Neuronal stem cell (in vitro differentiated cells): ENCODE results near the gene ATG12.

Experiments
- DNase-seq: peaks from one replicate; pipeline ENCODE4 v3.0.0-alpha.2; 2013; ENCODE audit warnings: low spot score
- H2AFZ ChIP-seq: one replicate; pipeline ENCODE4 v1.6.1; 2013; ENCODE audit warnings: mild to moderate bottlenecking, low read length, inconsistent platforms
- H2AK5ac ChIP-seq: 2 replicates; pipeline ENCODE4 v1.6.1; 2013; ENCODE audit warnings: low read depth, mild to moderate bottlenecking, inconsistent platforms, low read length, moderate library complexity, mixed read lengths
- H2BK120ac ChIP-seq: 2 replicates; pipeline ENCODE4 v1.6.1; 2013; ENCODE audit warnings: low read depth, mild to moderate bottlenecking, inconsistent platforms, low read length, moderate library complexity, mixed read lengths
- H2BK12ac ChIP-seq: one replicate; pipeline ENCODE4 v1.6.1; 2013; ENCODE audit warnings: low read length, inconsistent platforms
- H2BK15ac ChIP-seq: 2 replicates; pipeline ENCODE4 v1.6.1; 2013; ENCODE audit warnings: mild to moderate bottlenecking, low read length, inconsistent platforms, mixed read lengths
- H2BK5ac ChIP-seq: one replicate; pipeline ENCODE4 v1.6.1; 2013; ENCODE audit warnings: inconsistent platforms, mild to moderate bottlenecking, low read length, moderate library complexity
- H3K14ac ChIP-seq: one replicate; pipeline ENCODE4 v1.6.1; 2013; ENCODE audit warnings: low read length, inconsistent platforms
- H3K18ac ChIP-seq: 2 replicates; pipeline ENCODE4 v1.6.1; 2013; ENCODE audit warnings: low read length, inconsistent platforms
- H3K23ac ChIP-seq: 2 replicates; pipeline ENCODE4 v1.6.1; 2013; ENCODE audit warnings: low read depth, mild to moderate bottlenecking, mixed read lengths, low read length, inconsistent platforms; ENCODE audit not compliant: poor library complexity
- H3K27ac ChIP-seq: replicated peaks from 3 replicates; pipeline ENCODE4 v1.5.1; 2013; ENCODE audit warnings: low read length, inconsistent platforms
- H3K27me3 ChIP-seq, 3 experiments: 2 replicates each; pipeline ENCODE4 v1.6.1; 2013; ENCODE audit warnings: low read length in 3 of 3, mild to moderate bottlenecking in 2 of 3, inconsistent platforms in 1 of 3, low read depth in 1 of 3, mixed read lengths in 1 of 3, moderate library complexity in 1 of 3; ENCODE audit not compliant: control insufficient read depth in 3 of 3, insufficient read depth in 3 of 3
- H3K36me3 ChIP-seq, 2 donors: replicated peaks in 1 of 2; 2 replicates each; pipeline ENCODE4 v1.6.1; 2013; ENCODE audit warnings: low read length in 2 of 2; ENCODE audit not compliant: control insufficient read depth in 2 of 2, insufficient read depth in 2 of 2
- H3K4ac ChIP-seq: 2 replicates; pipeline ENCODE4 v1.6.1; 2013; ENCODE audit warnings: inconsistent platforms, mild to moderate bottlenecking, low read length, moderate library complexity
- H3K4me1 ChIP-seq, 2 donors: 1 replicate in 1 of 2; 2 replicates in 1 of 2; pipeline ENCODE4 v1.6.1; 2013; ENCODE audit warnings: low read length in 2 of 2, low read depth in 1 of 2; ENCODE audit not compliant: control insufficient read depth in 2 of 2, insufficient read depth in 1 of 2
- H3K4me2 ChIP-seq: one replicate; pipeline ENCODE4 v1.6.1; 2013; ENCODE audit warnings: mild to moderate bottlenecking, low read length, inconsistent platforms; ENCODE audit not compliant: insufficient read depth, poor library complexity, severe bottlenecking
- H3K4me3 ChIP-seq, 2 donors: 2 replicates each; pipeline ENCODE4 v1.5.1; 2013; ENCODE audit warnings: low read length in 2 of 2, mild to moderate bottlenecking in 2 of 2, inconsistent platforms in 1 of 2, moderate library complexity in 1 of 2
- H3K79me1 ChIP-seq: one replicate; pipeline ENCODE4 v1.6.1; 2013; ENCODE audit warnings: low read depth, mild to moderate bottlenecking, inconsistent platforms, low read length, moderate library complexity
- H3K9ac ChIP-seq: one replicate; pipeline ENCODE4 v1.6.1; 2013; ENCODE audit warnings: mild to moderate bottlenecking, low read depth, low read length, inconsistent platforms; ENCODE audit not compliant: poor library complexity
- H3K9me3 ChIP-seq, 2 donors: replicated peaks in 1 of 2; 2 replicates each; pipeline versions ENCODE3 to v1.6.1; 2013; ENCODE audit warnings: low read length in 2 of 2, mild to moderate bottlenecking in 2 of 2, inconsistent platforms in 1 of 2, low read depth in 1 of 2, mixed read lengths in 1 of 2, moderate library complexity in 1 of 2; ENCODE audit not compliant: control insufficient read depth in 2 of 2, insufficient read depth in 1 of 2
- H4K8ac ChIP-seq: one replicate; pipeline ENCODE4 v1.6.1; 2013; ENCODE audit warnings: low read depth, mild to moderate bottlenecking, inconsistent platforms, low read length, moderate library complexity
- H4K91ac ChIP-seq: one replicate; pipeline ENCODE4 v1.6.1; 2013; ENCODE audit warnings: low read length, low read depth, mild to moderate bottlenecking, inconsistent platforms; ENCODE audit not compliant: poor library complexity
- WGBS, 2 donors: extraction: QIAGEN DNeasy Blood & Tissue Kit; methylation state at CpG; one replicate each; pipeline ENCODE4 v1.1.7; 2013; ENCODE audit warnings: missing lambda C conversion rate in 2 of 2, mixed read lengths in 1 of 2; ENCODE audit not compliant: insufficient read length in 2 of 2, insufficient replicate concordance in 1 of 2; ENCODE audit errors: extremely low coverage in 2 of 2; 5-methylcytosine and 5-hydroxymethylcytosine counted together

Gene ATG12

DNA sequence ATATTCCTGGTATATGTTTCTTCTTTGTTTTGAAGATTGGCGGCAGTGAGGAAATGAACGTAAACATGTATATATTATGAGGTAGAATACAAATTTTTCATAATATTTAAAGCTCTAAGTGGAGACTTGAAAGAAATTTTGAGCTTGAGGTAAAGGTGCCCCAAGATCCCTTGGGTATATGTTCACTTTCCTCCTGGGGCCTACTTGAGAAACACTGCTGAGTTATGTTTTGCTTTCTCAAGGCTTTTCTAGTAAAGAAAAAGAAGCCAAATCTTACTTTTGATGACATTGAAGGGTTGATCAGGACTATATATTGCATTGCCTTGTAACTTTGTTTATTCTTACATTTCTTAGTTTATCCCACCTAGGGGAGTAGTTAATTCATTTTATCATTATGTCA, 31.1 kb upstream of the ATG12 start:
- no peak overlapping the region for H3K4me3 ChIP-seq
- no peak overlapping the region for H3K18ac ChIP-seq
- peaks cover 0 to 46% of the 10 kb centered on the region in 2 donors for H3K36me3 ChIP-seq
- no peaks in the 10 kb centered on the region for H3K27me3 ChIP-seq
- H3K9me3 ChIP-seq: peaks cover 0 to 3% of the 10 kb centered on the region in 2 donors
- H3K4me1 ChIP-seq: no peaks in the 10 kb centered on the region
- H4K91ac ChIP-seq: no peak overlapping the region
- no peak overlapping the region for H2BK5ac ChIP-seq
- no peak overlapping the region for H3K4ac ChIP-seq
- no peak for DNase-seq
- WGBS, 2 donors: no CpG with 5 or more reads among the region's 2 CpGs
- H3K4me2 ChIP-seq: no peak overlapping the region
- H4K8ac ChIP-seq: no peak overlapping the region
- H2AFZ ChIP-seq: no peak overlapping the region
- H2BK12ac ChIP-seq: no peak overlapping the region
- H2AK5ac ChIP-seq: no peak overlapping the region
- no peak overlapping the region for H3K9ac ChIP-seq
- no peak overlapping the region for H3K14ac ChIP-seq
- no peak overlapping the region for H2BK120ac ChIP-seq
- no peak overlapping the region for H2BK15ac ChIP-seq
- H3K79me1 ChIP-seq: no peaks in the 10 kb centered on the region
- H3K27ac ChIP-seq: no peak overlapping the region
- H3K23ac ChIP-seq: no peak overlapping the region

DNA sequence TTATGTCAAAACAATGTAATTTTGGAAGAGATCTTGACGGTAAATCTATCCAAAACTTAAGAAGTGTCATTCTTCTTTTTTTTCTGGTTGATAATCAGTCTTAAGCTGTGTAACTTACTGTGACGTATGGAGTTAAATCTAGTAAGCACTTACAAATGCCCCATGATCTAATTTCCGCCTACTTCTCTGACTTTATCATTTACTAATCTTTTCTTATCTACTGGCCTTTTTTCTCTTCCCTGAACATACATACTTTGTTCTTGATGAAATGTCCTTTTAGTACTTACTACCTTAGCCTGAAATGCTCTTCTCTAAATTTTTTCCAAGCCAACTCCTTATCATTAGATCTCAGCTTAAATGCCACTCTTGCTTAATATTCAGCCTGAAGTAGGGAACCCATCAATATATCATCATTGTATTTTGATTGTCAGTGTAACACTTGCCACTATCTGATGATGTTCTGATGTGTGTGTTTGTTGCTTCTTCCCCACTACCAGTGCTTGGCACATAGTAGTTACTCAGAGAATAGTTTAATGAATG, 28.0 kb upstream of the ATG12 start:
- H3K4me2 ChIP-seq: no peak overlapping the region
- H4K91ac ChIP-seq: no peak overlapping the region
- no peaks in the 10 kb centered on the region for H3K4me1 ChIP-seq
- H3K36me3 ChIP-seq: peaks cover 0 to 30% of the 10 kb centered on the region in 2 donors
- H3K4ac ChIP-seq: no peak overlapping the region
- H2BK12ac ChIP-seq: no peak overlapping the region
- WGBS, 2 donors: no CpG with 5 or more reads among the region's 3 CpGs
- H3K9me3 ChIP-seq: no peaks in the 10 kb centered on the region
- H3K79me1 ChIP-seq: no peaks in the 10 kb centered on the region
- H2BK15ac ChIP-seq: no peak overlapping the region
- no peak overlapping the region for H2AK5ac ChIP-seq
- no peak overlapping the region for H3K4me3 ChIP-seq
- H3K27me3 ChIP-seq: no peaks in the 10 kb centered on the region
- no peak overlapping the region for H2BK120ac ChIP-seq
- H3K9ac ChIP-seq: no peak overlapping the region
- H3K23ac ChIP-seq: no peak overlapping the region
- H2BK5ac ChIP-seq: no peak overlapping the region
- no peak overlapping the region for H3K18ac ChIP-seq
- no peak overlapping the region for H4K8ac ChIP-seq
- no peak for DNase-seq
- H3K27ac ChIP-seq: no peak overlapping the region
- H2AFZ ChIP-seq: no peak overlapping the region
- H3K14ac ChIP-seq: no peak overlapping the region

DNA sequence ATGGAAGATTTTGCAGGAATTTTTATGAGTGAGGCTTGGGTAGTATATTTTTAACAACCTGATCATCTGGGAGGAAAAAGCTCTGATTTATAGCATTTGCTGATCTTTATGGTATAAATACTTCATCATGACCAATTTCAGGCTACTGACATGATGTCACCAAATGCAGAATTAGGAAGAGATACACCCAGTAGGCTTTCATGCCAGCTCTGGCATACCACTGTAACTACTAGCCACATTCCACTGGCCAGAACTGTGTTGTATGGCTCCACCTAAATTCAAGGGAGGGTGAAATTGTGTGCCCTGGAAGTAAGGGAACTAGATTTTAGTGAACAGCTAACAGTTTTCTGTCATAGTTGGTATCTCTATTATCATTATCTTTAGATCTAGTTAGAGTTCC, 18.0 kb upstream of the ATG12 start:
- Histone ChIP-seq H3K23ac (no peak overlapping the region), H3K18ac (no peak overlapping the region), H2BK120ac (no peak overlapping the region), H2AFZ (no peak overlapping the region), H3K27me3 (no peaks in the 10 kb centered on the region), H3K4me1 (peaks cover 0 to 4% of the 10 kb centered on the region in 2 donors), H3K9ac (no peak overlapping the region), H3K27ac (no peak overlapping the region), H2BK5ac (no peak overlapping the region), H3K9me3 (no peaks in the 10 kb centered on the region), H3K4ac (no peak overlapping the region), H2BK12ac (no peak overlapping the region), H2BK15ac (no peak overlapping the region), H3K4me2 (no peak overlapping the region), H4K8ac (no peak overlapping the region), H2AK5ac (no peak overlapping the region), H3K36me3 (no peaks in the 10 kb centered on the region), H3K4me3 (no peak overlapping the region), H3K14ac (no peak overlapping the region), H3K79me1 (no peaks in the 10 kb centered on the region), H4K91ac (no peak overlapping the region)
- no peak for DNase-seq

DNA sequence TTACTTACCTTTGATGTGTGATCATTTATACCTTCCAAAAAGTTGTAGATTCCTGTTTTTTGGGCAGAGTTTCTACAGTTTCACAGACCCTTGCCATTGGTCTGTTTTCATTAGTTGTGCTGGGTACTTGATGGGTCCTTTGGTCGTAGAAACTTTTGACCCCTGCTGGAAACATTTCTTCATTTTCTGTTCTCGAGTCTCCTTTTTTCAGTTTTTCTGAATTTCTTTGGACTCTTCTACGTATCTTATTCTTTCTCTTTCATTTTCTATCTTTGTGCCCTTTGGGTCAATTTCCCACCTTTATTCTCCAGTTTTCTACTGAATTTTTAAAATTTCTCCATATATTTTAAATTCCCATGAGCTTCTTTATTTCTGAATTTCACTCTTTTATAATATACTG, 17.0 kb upstream of the ATG12 start:
- Histone ChIP-seq H2BK120ac (no peak overlapping the region), H3K36me3 (no peaks in the 10 kb centered on the region), H3K23ac (no peak overlapping the region), H2AK5ac (no peak overlapping the region), H3K4me1 (peaks cover 0 to 4% of the 10 kb centered on the region in 2 donors), H3K14ac (no peak overlapping the region), H2BK5ac (no peak overlapping the region), H2AFZ (no peak overlapping the region), H4K8ac (no peak overlapping the region), H3K27me3 (no peaks in the 10 kb centered on the region), H3K4ac (no peak overlapping the region), H2BK12ac (no peak overlapping the region), H3K9ac (no peak overlapping the region), H3K79me1 (no peaks in the 10 kb centered on the region), H3K18ac (no peak overlapping the region), H3K27ac (no peak overlapping the region), H3K4me2 (no peak overlapping the region), H4K91ac (no peak overlapping the region), H3K9me3 (peaks cover 0 to 7% of the 10 kb centered on the region in 2 donors), H3K4me3 (no peak overlapping the region), H2BK15ac (no peak overlapping the region)
- no peak for DNase-seq
- no CpG with 5 or more reads among the region's 3 CpGs for WGBS, 2 donors
